ENCODE measurements around the gene DFFB.

The DFFB gene

DNA sequence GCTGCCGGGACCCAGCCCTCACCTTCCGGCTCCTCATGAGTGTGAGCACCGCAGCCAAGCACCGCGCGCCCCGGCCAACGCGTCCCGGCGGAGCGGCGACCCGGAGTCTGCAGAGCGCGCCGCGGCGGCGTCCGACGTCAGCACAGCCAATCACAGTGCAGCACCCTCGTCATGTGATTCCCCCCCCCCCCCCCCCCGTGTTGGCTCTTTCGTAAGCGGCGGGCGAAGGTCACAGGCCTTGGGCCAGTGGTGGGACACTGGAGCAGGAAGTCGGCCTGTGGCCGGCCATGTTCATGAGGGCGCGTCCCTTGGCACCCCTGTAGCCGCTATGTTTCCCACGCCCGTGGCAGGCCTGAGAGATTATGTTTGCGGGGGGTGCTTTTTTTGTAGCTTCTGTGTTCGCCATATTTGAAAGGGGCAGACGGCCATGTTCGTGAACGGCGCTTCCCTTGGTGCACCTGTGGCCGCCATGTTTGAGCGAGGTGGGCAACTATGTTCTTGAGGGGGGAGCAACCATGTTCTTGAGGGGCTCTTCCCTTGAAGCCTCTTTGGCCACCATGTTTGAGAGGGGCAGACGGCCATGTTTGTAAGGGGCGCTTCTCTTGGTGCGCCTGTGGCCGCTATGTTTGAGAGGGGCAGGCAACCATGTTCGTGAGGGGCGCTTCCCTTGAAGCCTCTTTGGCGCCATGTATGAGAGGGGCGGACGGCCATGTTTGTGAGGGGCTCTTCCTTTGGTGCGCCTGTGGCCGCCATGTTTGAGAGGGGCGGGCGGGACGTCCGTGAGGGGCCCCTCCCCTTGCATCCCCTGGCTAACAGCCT lies 43.1 kb downstream of the DFFB start, which contains the start of gene C1orf174 (continued):
- TF ChIP-seq, protein P1, sequence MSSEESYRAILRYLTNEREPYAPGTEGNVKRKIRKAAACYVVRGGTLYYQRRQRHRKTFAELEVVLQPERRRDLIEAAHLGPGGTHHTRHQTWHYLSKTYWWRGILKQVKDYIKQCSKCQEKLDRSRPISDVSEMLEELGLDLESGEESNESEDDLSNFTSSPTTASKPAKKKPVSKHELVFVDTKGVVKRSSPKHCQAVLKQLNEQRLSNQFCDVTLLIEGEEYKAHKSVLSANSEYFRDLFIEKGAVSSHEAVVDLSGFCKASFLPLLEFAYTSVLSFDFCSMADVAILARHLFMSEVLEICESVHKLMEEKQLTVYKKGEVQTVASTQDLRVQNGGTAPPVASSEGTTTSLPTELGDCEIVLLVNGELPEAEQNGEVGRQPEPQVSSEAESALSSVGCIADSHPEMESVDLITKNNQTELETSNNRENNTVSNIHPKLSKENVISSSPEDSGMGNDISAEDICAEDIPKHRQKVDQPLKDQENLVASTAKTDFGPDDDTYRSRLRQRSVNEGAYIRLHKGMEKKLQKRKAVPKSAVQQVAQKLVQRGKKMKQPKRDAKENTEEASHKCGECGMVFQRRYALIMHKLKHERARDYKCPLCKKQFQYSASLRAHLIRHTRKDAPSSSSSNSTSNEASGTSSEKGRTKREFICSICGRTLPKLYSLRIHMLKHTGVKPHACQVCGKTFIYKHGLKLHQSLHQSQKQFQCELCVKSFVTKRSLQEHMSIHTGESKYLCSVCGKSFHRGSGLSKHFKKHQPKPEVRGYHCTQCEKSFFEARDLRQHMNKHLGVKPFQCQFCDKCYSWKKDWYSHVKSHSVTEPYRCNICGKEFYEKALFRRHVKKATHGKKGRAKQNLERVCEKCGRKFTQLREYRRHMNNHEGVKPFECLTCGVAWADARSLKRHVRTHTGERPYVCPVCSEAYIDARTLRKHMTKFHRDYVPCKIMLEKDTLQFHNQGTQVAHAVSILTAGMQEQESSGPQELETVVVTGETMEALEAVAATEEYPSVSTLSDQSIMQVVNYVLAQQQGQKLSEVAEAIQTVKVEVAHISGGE (tag by site-specific recombination; conservative IDR thresholded peaks at IDR 0.05; ENCODE audit: low read depth): peak; percentile 83; the same call in 1 of the 2 replicates
- TF ChIP-seq ZNF76 (tag by site-specific recombination; IDR thresholded peaks at IDR 0.05; ENCODE audit: borderline replicate concordance, low read depth) (peak; percentile 98), ZBTB8A (tag by site-specific recombination; IDR thresholded peaks at IDR 0.05) (peak; percentile 45), ZNF629 (tag by site-specific recombination; IDR thresholded peaks at IDR 0.05) (peak; percentile 69), BCL6B (tag by site-specific recombination; IDR thresholded peaks at IDR 0.05) (no peak), SP7 (tag by site-specific recombination; IDR thresholded peaks at IDR 0.05) (0 out of 2 replicates have a peak, but pooled peaks have one; percentile 16), ZFP3 (tag by site-specific recombination; IDR thresholded peaks at IDR 0.05; ENCODE audit: low read depth) (no peak), KLF7 (tag by site-specific recombination; IDR thresholded peaks at IDR 0.05; ENCODE audit: borderline replicate concordance) (0 out of 2 replicates have a peak, but pooled peaks have one; percentile 2), GLIS1 (tag by site-specific recombination; IDR thresholded peaks at IDR 0.05) (peak; percentile 88), ZXDB (tag by site-specific recombination; IDR thresholded peaks at IDR 0.05) (peak; percentile 96), ZNF639 (tag by site-specific recombination; IDR thresholded peaks at IDR 0.05) (peak; percentile 87), ZSCAN23 (tag by site-specific recombination; IDR thresholded peaks at IDR 0.05) (no peak), ZNF26 (tag by site-specific recombination; IDR thresholded peaks at IDR 0.05) (no peak), MZF1 (tag by site-specific recombination; IDR thresholded peaks at IDR 0.05; ENCODE audit: borderline replicate concordance) (no peak), ZNF394 (tag by site-specific recombination; IDR thresholded peaks at IDR 0.05; ENCODE audit: borderline replicate concordance) (peak; percentile 67; the same call in 1 of the 2 replicates), BCL11A (tag by site-specific recombination; IDR thresholded peaks at IDR 0.05; ENCODE audit: low read depth) (peak; percentile 99), ZNF335 (tag by site-specific recombination; conservative IDR thresholded peaks at IDR 0.05) (peak; percentile 90; the same call in 1 of the 2 replicates), ZBTB1 (tag by site-specific recombination; IDR thresholded peaks at IDR 0.05) (no peak), OVOL3 (tag by site-specific recombination; IDR thresholded peaks at IDR 0.05) (peak; percentile 54), ZNF341 (tag by site-specific recombination; IDR thresholded peaks at IDR 0.05; ENCODE audit: low read depth) (peak; percentile 97), ZEB2 (tag by site-specific recombination; IDR thresholded peaks at IDR 0.05) (peak; percentile 72), FEZF1 (tag by site-specific recombination; IDR thresholded peaks at IDR 0.05) (no peak), YY1 (tag by site-specific recombination; IDR thresholded peaks at IDR 0.05) (peak; percentile 100), SCRT2 (tag by site-specific recombination; IDR thresholded peaks at IDR 0.05) (peak; percentile 63), ZNF521 (tag by site-specific recombination; IDR thresholded peaks at IDR 0.05) (no peak)
- TF ChIP-seq, protein P2, sequence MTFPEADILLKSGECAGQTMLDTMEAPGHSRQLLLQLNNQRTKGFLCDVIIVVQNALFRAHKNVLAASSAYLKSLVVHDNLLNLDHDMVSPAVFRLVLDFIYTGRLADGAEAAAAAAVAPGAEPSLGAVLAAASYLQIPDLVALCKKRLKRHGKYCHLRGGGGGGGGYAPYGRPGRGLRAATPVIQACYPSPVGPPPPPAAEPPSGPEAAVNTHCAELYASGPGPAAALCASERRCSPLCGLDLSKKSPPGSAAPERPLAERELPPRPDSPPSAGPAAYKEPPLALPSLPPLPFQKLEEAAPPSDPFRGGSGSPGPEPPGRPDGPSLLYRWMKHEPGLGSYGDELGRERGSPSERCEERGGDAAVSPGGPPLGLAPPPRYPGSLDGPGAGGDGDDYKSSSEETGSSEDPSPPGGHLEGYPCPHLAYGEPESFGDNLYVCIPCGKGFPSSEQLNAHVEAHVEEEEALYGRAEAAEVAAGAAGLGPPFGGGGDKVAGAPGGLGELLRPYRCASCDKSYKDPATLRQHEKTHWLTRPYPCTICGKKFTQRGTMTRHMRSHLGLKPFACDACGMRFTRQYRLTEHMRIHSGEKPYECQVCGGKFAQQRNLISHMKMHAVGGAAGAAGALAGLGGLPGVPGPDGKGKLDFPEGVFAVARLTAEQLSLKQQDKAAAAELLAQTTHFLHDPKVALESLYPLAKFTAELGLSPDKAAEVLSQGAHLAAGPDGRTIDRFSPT (tag by site-specific recombination; IDR thresholded peaks at IDR 0.05): peak; percentile 98
- TF ChIP-seq, protein P3, sequence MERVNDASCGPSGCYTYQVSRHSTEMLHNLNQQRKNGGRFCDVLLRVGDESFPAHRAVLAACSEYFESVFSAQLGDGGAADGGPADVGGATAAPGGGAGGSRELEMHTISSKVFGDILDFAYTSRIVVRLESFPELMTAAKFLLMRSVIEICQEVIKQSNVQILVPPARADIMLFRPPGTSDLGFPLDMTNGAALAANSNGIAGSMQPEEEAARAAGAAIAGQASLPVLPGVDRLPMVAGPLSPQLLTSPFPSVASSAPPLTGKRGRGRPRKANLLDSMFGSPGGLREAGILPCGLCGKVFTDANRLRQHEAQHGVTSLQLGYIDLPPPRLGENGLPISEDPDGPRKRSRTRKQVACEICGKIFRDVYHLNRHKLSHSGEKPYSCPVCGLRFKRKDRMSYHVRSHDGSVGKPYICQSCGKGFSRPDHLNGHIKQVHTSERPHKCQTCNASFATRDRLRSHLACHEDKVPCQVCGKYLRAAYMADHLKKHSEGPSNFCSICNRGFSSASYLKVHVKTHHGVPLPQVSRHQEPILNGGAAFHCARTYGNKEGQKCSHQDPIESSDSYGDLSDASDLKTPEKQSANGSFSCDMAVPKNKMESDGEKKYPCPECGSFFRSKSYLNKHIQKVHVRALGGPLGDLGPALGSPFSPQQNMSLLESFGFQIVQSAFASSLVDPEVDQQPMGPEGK (tag by site-specific recombination; IDR thresholded peaks at IDR 0.05): peak; percentile 99

Measured in HEK293 (cell line).